Prostate gland (tissue), 2 donors: ENCODE data around the gene HIBADH.

ENCODE experiments used
- CTCF ChIP-seq, 4 experiments: fragments of 200-600 bp in 2 of 4; fragments of 450-650 bp in 2 of 4; sonication (generic) in 2 of 4; IDR thresholded peaks; 1 replicate in 3 of 4; 2 replicates in 1 of 4; pipeline ENCODE4 v1.5.1; 2016 to 2019; ENCODE audit warnings: antibody characterized with exemption in 4 of 4, mild to moderate bottlenecking in 2 of 4, moderate library complexity in 2 of 4
- POLR2A ChIP-seq: fragments of 450-650 bp; IDR thresholded peaks from one replicate; pipeline ENCODE4 v1.6.1; 2016; ENCODE audit warnings: antibody characterized with exemption, mild to moderate bottlenecking
- POLR2AphosphoS5 ChIP-seq: sonication (generic); formaldehyde crosslinking; IDR thresholded peaks from one replicate; pipeline ENCODE4 v1.6.1; 2017; ENCODE audit warnings: antibody characterized with exemption

DNA sequence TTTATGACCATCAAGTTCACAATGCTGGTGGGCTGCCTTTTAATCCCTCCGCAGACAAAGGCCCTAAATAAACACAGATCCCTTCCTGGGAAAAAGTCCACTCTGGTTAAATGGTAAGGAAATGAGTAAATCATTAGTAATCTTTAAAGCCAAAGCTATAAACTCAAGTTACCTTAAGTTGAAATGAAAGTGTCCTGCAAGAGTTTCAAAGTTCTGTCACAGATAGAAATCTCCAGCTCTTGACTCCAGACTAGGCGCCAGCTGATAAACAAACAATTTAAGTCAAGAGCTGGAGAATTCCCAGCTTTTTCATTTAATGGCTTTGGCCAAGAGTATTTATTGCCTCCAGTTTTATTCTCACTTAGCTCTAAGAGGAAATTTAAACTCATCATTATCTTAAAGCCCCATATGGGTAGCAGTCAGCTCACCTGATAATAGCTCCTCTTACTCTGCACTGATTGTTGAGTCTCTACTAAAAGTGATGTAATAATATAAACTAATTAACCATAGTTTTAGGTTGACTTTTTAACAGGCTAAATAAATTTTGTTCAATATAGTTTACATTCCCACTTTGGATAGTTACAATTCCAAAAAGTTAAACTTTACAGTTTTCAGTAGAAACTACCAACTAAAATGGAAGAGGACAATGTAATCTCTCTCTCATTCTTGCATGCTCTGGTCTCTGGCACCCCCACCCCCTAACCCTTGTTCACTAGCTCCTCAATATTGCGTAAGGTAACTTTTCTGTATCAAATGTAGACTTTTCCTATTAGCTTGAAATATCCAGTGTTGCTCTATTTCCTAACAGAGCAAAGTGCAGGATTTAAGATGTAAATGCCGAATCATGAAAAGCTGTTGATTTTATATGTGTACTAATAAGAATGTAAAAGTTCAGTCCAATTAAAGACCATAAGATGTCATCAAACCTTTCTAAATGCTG is 56.1 kb downstream of the HIBADH start:
- TF ChIP-seq POLR2A (no peak), CTCF (IDR thresholded peaks at IDR 0.05) (no peak), POLR2AphosphoS5 (peak; percentile 21)
